Thoracic aorta (tissue), 2 donors: ENCODE results near the gene ATF1. TPM values are rescaled to one million over a fixed set of nuclear protein-coding genes. Genes with fewer than 3 reads are reported as not detected.

ENCODE experiments used
- ATAC-seq: fragments of 150-250 bp; one replicate; pipeline ENCODE4 v1.8.0; 2017; ENCODE audit warnings: low read depth; ENCODE audit not compliant: insufficient number of reproducible peaks, low FRiP score
- DNase-seq: peaks from one replicate; pipeline ENCODE4 v3.0.0-alpha.2; 2020; ENCODE audit warnings: low spot score
- H3K27ac ChIP-seq, 2 donors: fragments of 200-600 bp; sonication (generic); 1 replicate in 1 of 2; 2 replicates in 1 of 2; pipeline ENCODE4 v1.5.1; 2016; ENCODE audit warnings: mild to moderate bottlenecking in 2 of 2, moderate library complexity in 2 of 2
- H3K27me3 ChIP-seq: fragments of 200-600 bp; sonication (generic); replicated peaks from 2 replicates; pipeline ENCODE4 v1.6.0; 2016; ENCODE audit warnings: mild to moderate bottlenecking; ENCODE audit not compliant: insufficient read depth
- H3K36me3 ChIP-seq: fragments of 200-600 bp; sonication (generic); one replicate; pipeline ENCODE4 v1.5.1; 2016
- H3K4me1 ChIP-seq, 2 donors: fragments of 200-600 bp; sonication (generic); 1 replicate in 1 of 2; 2 replicates in 1 of 2; pipeline versions ENCODE4 v1.5.1 to v1.6.0; 2016; ENCODE audit warnings: low read depth in 2 of 2, mild to moderate bottlenecking in 1 of 2; ENCODE audit not compliant: control insufficient read depth in 1 of 2
- H3K4me3 ChIP-seq: fragments of 200-600 bp; sonication (generic); 2 replicates; pipeline ENCODE4 v1.5.1; 2016; ENCODE audit warnings: mild to moderate bottlenecking
- H3K9me3 ChIP-seq: fragments of 200-600 bp; sonication (generic); 2 replicates; pipeline ENCODE4 v1.5.1; 2016
- CTCF ChIP-seq: fragments of 200-600 bp; sonication (generic); IDR thresholded peaks from one replicate; pipeline ENCODE4 v1.5.1; 2019; ENCODE audit warnings: antibody characterized with exemption
- total RNA-seq, 2 donors: library from RNA; depleted of rRNA; stranded (reverse); fragments of >200 nt; gene quantifications; one replicate each; pipeline versions ENCODE4 v1.1.0 to v1.2.3, GENCODE V29; 2016

The ATF1 gene
- total RNA-seq, 2 donors from 2014 or later: 14.7 to 21.0 TPM

GRCh38 chr12:50732591-50732990 is 31.3 kb upstream of the ATF1 start:
- no peak for TF ChIP-seq CTCF
- Histone ChIP-seq H3K27ac (no peak overlapping the region), H3K27me3 (no peaks in the 10 kb centered on the region), H3K9me3 (no peaks in the 10 kb centered on the region), H3K36me3 (peaks cover 35% of the 10 kb centered on the region), H3K4me1 (no peaks in the 10 kb centered on the region), H3K4me3 (no peak overlapping the region)
- DNase-seq (no peak), ATAC-seq (no peak)

GRCh38 chr12:50733706-50734105 is 30.2 kb upstream of the ATF1 start:
- H3K27me3 ChIP-seq: no peaks in the 10 kb centered on the region
- no peak for TF ChIP-seq CTCF
- DNase-seq (no peak), ATAC-seq (no peak)
- no peak overlapping the region for H3K4me3 ChIP-seq
- H3K36me3 ChIP-seq: peaks cover 30% of the 10 kb centered on the region
- no peak overlapping the region for H3K27ac ChIP-seq
- H3K9me3 ChIP-seq: no peaks in the 10 kb centered on the region
- H3K4me1 ChIP-seq: no peaks in the 10 kb centered on the region

GRCh38 chr12:50734409-50735263 is 29.3 kb upstream of the ATF1 start:
- no peaks in the 10 kb centered on the region for H3K27me3 ChIP-seq
- peak; percentile 30 for TF ChIP-seq CTCF
- H3K9me3 ChIP-seq: no peaks in the 10 kb centered on the region
- H3K4me3 ChIP-seq: no peak overlapping the region
- H3K36me3 ChIP-seq: peaks cover 34% of the 10 kb centered on the region
- ATAC-seq: no peak
- no peak overlapping the region for H3K27ac ChIP-seq
- DNase-seq: no peak
- H3K4me1 ChIP-seq: no peaks in the 10 kb centered on the region

GRCh38 chr12:50739611-50740010 is 24.3 kb upstream of the ATF1 start:
- no peaks in the 10 kb centered on the region for H3K9me3 ChIP-seq
- H3K36me3 ChIP-seq: peaks cover 31% of the 10 kb centered on the region
- H3K27ac ChIP-seq: no peak overlapping the region
- no peak overlapping the region for H3K4me3 ChIP-seq
- TF ChIP-seq CTCF: no peak
- no peaks in the 10 kb centered on the region for H3K4me1 ChIP-seq
- ATAC-seq (no peak), DNase-seq (no peak)
- H3K27me3 ChIP-seq: no peaks in the 10 kb centered on the region

- Histone ChIP-seq H3K9me3 (no peaks in the 10 kb centered on the region), H3K4me3 (no peak overlapping the region), H3K27me3 (no peaks in the 10 kb centered on the region), H3K36me3 (peaks cover 38% of the 10 kb centered on the region), H3K4me1 (no peaks in the 10 kb centered on the region), H3K27ac (no peak overlapping the region)
- ATAC-seq (no peak), DNase-seq (no peak)
- no peak for TF ChIP-seq CTCF
These were observed 23.6 kb upstream of the ATF1 start for GRCh38 chr12:50740307-50740706.
